IMR-90 (cell line): ENCODE measurements around the gene PCARE. TPM values are rescaled to one million over a fixed set of nuclear protein-coding genes. Genes with fewer than 3 reads are reported as not detected.
A peak's percentile ranks its signal among the peaks of the same experiment; 100 is the strongest.

Source experiments
- ATAC-seq: fragments of 200-7000 bp; cut with Tn5 transposase; 2 replicates; pipeline ENCODE4 v1.9.1; 2020; ENCODE audit warnings: low read depth, mild to moderate bottlenecking, moderate library complexity
- BruUV-seq: library from RNA; stranded (reverse); fragments of 400-500 nt; replicated peaks from 2 replicates; lab custom pipeline; 2021; lab: Mats Ljungman, UMichigan
- CTCF ChIA-PET: fragments of 300-600 bp; formaldehyde crosslinking; extraction: SDS; loops from one replicate; lab custom pipeline; 2021; ENCODE audit warnings: antibody characterized with exemption; lab: Yijun Ruan, JAX
- POLR2A ChIA-PET: fragments of 300-600 bp; sonication (Branson Sonifier 250); formaldehyde crosslinking; loops from one replicate; lab custom pipeline; 2022; ENCODE audit warnings: antibody characterized with exemption; ENCODE audit not compliant: unreplicated experiment; lab: Charles Lee
- DNase-seq: peaks from one replicate; pipeline ENCODE4 v3.0.0; 2013
- H2AFZ ChIP-seq: replicated peaks from 2 replicates; pipeline ENCODE3; 2013; ENCODE audit warnings: low read length, mild to moderate bottlenecking; ENCODE audit not compliant: poor library complexity
- H2AK5ac ChIP-seq: 2 replicates; pipeline ENCODE4 v1.6.1; 2013; ENCODE audit warnings: low read depth, low read length, inconsistent platforms
- H2AK9ac ChIP-seq: replicated peaks from 2 replicates; pipeline ENCODE3; 2013; ENCODE audit warnings: mild to moderate bottlenecking, low read depth, low read length, moderate library complexity; ENCODE audit not compliant: poor library complexity
- H2BK120ac ChIP-seq: 2 replicates; pipeline ENCODE4 v1.6.1; 2013; ENCODE audit warnings: low read depth, low read length, inconsistent platforms
- H2BK15ac ChIP-seq: 3 replicates; pipeline ENCODE4 v1.6.1; 2013; ENCODE audit warnings: low read depth, low read length, inconsistent platforms
- H2BK20ac ChIP-seq: 2 replicates; pipeline ENCODE4 v1.6.1; 2013; ENCODE audit warnings: low read depth, mild to moderate bottlenecking, inconsistent platforms, low read length, moderate library complexity
- H2BK5ac ChIP-seq: 2 replicates; pipeline ENCODE4 v1.6.1; 2013; ENCODE audit warnings: mild to moderate bottlenecking, low read depth, low read length, inconsistent platforms; ENCODE audit not compliant: poor library complexity, severe bottlenecking
- H3K14ac ChIP-seq: replicated peaks from 2 replicates; pipeline ENCODE4 v1.6.1; 2013; ENCODE audit warnings: low read depth, low read length, inconsistent platforms
- H3K18ac ChIP-seq: 2 replicates; pipeline ENCODE4 v1.6.1; 2013; ENCODE audit warnings: low read depth, low read length, control low read depth
- H3K23ac ChIP-seq: 2 replicates; pipeline ENCODE4 v1.6.1; 2013; ENCODE audit warnings: low read depth, low read length, inconsistent platforms
- H3K27ac ChIP-seq: 2 replicates; pipeline ENCODE4 v1.5.1; 2013; ENCODE audit warnings: mild to moderate bottlenecking, control low read depth, low read length; ENCODE audit not compliant: insufficient read depth
- H3K27me3 ChIP-seq: 2 replicates; pipeline ENCODE4 v1.6.1; 2013; ENCODE audit warnings: low read length; ENCODE audit not compliant: control insufficient read depth, insufficient read depth
- H3K36me3 ChIP-seq: 2 replicates; pipeline ENCODE4 v1.6.1; 2013; ENCODE audit warnings: low read length, mixed read lengths; ENCODE audit not compliant: control insufficient read depth, insufficient read depth
- H3K4ac ChIP-seq: 2 replicates; pipeline ENCODE4 v1.6.1; 2013; ENCODE audit warnings: low read depth, low read length, inconsistent platforms
- H3K4me1 ChIP-seq: 2 replicates; pipeline ENCODE4 v1.6.1; 2013; ENCODE audit warnings: low read length, mixed read lengths; ENCODE audit not compliant: control insufficient read depth, insufficient read depth
- H3K4me2 ChIP-seq: 2 replicates; pipeline ENCODE4 v1.6.1; 2013; ENCODE audit warnings: low read depth, mild to moderate bottlenecking, control low read depth, low read length, moderate library complexity
- H3K4me3 ChIP-seq: 2 replicates; pipeline ENCODE4 v1.5.1; 2013; ENCODE audit warnings: low read depth, mild to moderate bottlenecking, control low read depth, low read length, moderate library complexity; ENCODE audit not compliant: insufficient read depth
- H3K56ac ChIP-seq: 2 replicates; pipeline ENCODE4 v1.6.1; 2013; ENCODE audit warnings: low read length, inconsistent platforms; ENCODE audit not compliant: insufficient read depth; ENCODE audit errors: extremely low read depth
- H3K79me1 ChIP-seq, 2 experiments: 2 replicates each; pipeline ENCODE4 v1.6.1; 2013; ENCODE audit warnings: low read length in 2 of 2, inconsistent platforms in 1 of 2, low read depth in 1 of 2
- H3K9ac ChIP-seq: 2 replicates; pipeline ENCODE4 v1.6.1; 2013; ENCODE audit warnings: low read depth, low read length, control low read depth
- H3K9me1 ChIP-seq: 2 replicates; pipeline ENCODE4 v1.6.1; 2013; ENCODE audit warnings: low read length, inconsistent platforms; ENCODE audit not compliant: insufficient read depth
- H3K9me3 ChIP-seq: 2 replicates; pipeline ENCODE4 v1.6.1; 2013; ENCODE audit warnings: low read length; ENCODE audit not compliant: control insufficient read depth, insufficient read depth
- H4K20me1 ChIP-seq: 2 replicates; pipeline ENCODE4 v1.6.1; 2013; ENCODE audit warnings: low read length, inconsistent platforms; ENCODE audit not compliant: insufficient read depth
- H4K5ac ChIP-seq: 2 replicates; pipeline ENCODE4 v1.6.1; 2013; ENCODE audit warnings: mild to moderate bottlenecking, low read depth, low read length, control low read depth
- H4K8ac ChIP-seq, 2 experiments: 2 replicates each; pipeline ENCODE4 v1.6.1; 2013; ENCODE audit warnings: low read depth in 2 of 2, low read length in 2 of 2, control low read depth in 1 of 2, inconsistent platforms in 1 of 2
- H4K91ac ChIP-seq: 2 replicates; pipeline ENCODE4 v1.6.1; 2013; ENCODE audit warnings: low read depth, low read length, inconsistent platforms; ENCODE audit not compliant: insufficient read depth
- BHLHE40 ChIP-seq: fragments of 150-350 bp; IDR thresholded peaks from 2 replicates; pipeline ENCODE4 v1.6.1; 2016; ENCODE audit warnings: mild to moderate bottlenecking, low read depth, low read length
- CEBPB ChIP-seq: IDR thresholded peaks from 2 replicates; pipeline ENCODE4 v1.6.1; 2012; ENCODE audit warnings: low read depth, low read length, improper control_type of control experiment
- CHD1 ChIP-seq: IDR thresholded peaks from 2 replicates; pipeline ENCODE4 v1.6.1; 2012; ENCODE audit warnings: low read depth, low read length, improper control_type of control experiment
- CTCF ChIP-seq: conservative IDR thresholded peaks from 2 replicates; pipeline ENCODE4 v1.5.1; 2012; ENCODE audit warnings: mild to moderate bottlenecking, low read depth, low read length, improper control_type of control experiment
- ELK1 ChIP-seq: fragments of 150-350 bp; IDR thresholded peaks from 2 replicates; pipeline ENCODE4 v1.6.1; 2016; ENCODE audit warnings: low read depth, mild to moderate bottlenecking, low read length, moderate library complexity, borderline replicate concordance
- FOS ChIP-seq: fragments of 150-350 bp; IDR thresholded peaks from 2 replicates; pipeline ENCODE4 v1.6.1; 2016; ENCODE audit warnings: low read depth, low read length
- MAFK ChIP-seq: IDR thresholded peaks from 2 replicates; pipeline ENCODE4 v1.6.1; 2012; ENCODE audit warnings: low read depth, low read length, improper control_type of control experiment
- MAZ ChIP-seq: IDR thresholded peaks from 2 replicates; pipeline ENCODE4 v1.6.1; 2012; ENCODE audit warnings: low read depth, mild to moderate bottlenecking, low read length, improper control_type of control experiment, moderate library complexity, borderline replicate concordance
- MXI1 ChIP-seq: IDR thresholded peaks from 2 replicates; pipeline ENCODE4 v1.6.1; 2012; ENCODE audit warnings: low read depth, mild to moderate bottlenecking, low read length, moderate library complexity, borderline replicate concordance
- NFE2L2 ChIP-seq: fragments of 150-350 bp; IDR thresholded peaks from 2 replicates; pipeline ENCODE4 v1.6.1; 2016; ENCODE audit warnings: low read depth, mild to moderate bottlenecking, low read length
- POLR2A ChIP-seq: IDR thresholded peaks from 2 replicates; pipeline ENCODE4 v1.6.1; 2012; ENCODE audit warnings: mild to moderate bottlenecking, low read depth, low read length
- RAD21 ChIP-seq: IDR thresholded peaks from 2 replicates; pipeline ENCODE4 v1.6.1; 2012; ENCODE audit warnings: low read length, improper control_type of control experiment
- RCOR1 ChIP-seq: IDR thresholded peaks from 2 replicates; pipeline ENCODE4 v1.6.1; 2012; ENCODE audit warnings: mild to moderate bottlenecking, low read length, improper control_type of control experiment; ENCODE audit not compliant: insufficient replicate concordance
- RFX5 ChIP-seq: IDR thresholded peaks from 2 replicates; pipeline ENCODE4 v1.8.0; 2012; ENCODE audit warnings: low read depth, mild to moderate bottlenecking, low read length, moderate library complexity
- SMC3 ChIP-seq: fragments of 150-350 bp; IDR thresholded peaks from 2 replicates; pipeline ENCODE4 v1.6.1; 2016; ENCODE audit warnings: low read depth, mild to moderate bottlenecking, antibody characterized with exemption, low read length, moderate library complexity
- USF2 ChIP-seq: fragments of 150-350 bp; IDR thresholded peaks from 2 replicates; pipeline ENCODE4 v1.6.1; 2017; ENCODE audit warnings: mild to moderate bottlenecking, antibody characterized with exemption, low read length, low read depth
- dilution Hi-C: fragments of 300-500 bp; cut with HindIII; formaldehyde crosslinking; loops from one replicate; pipeline ENCODE4 v1.14.3; 2018; ENCODE audit warnings: low sequenced_read_pairs; ENCODE audit not compliant: unreplicated experiment
- in situ Hi-C: fragments of 300-500 bp; cut with MboI; formaldehyde crosslinking; loops from 3 replicates; pipeline ENCODE4 v1.14.3; 2019; ENCODE audit warnings: low sequenced_read_pairs, inconsistent platforms, mixed read lengths
- intact Hi-C: fragments of 100-400 bp; cut with micrococcal nuclease; formaldehyde crosslinking; loops from 2 replicates; pipeline ENCODE4 v1.10.0; 2022
- polyA plus RNA-seq, 3 experiments: library from polyadenylated mRNA; depleted of rRNA; stranded (reverse); fragments of >200 nt; gene quantifications; 2 replicates each; pipeline ENCODE4 v1.2.3, GENCODE V29; 2012; ENCODE audit warnings: low replicate concordance in 1 of 3
- total RNA-seq: library from RNA; depleted of rRNA; stranded (reverse); fragments of >200 nt; gene quantifications from 2 replicates; pipeline ENCODE4 v1.2.3, GENCODE V29; 2012

The PCARE gene
- total and polyA plus RNA-seq, 2 of the 4 experiments (the other 2 are of a cell fraction), result not detected

- H2BK5ac ChIP-seq, result no peak overlapping the region
- H4K20me1 ChIP-seq, result no peaks in the 10 kb centered on the region
- BruUV-seq, result no TSS peak
- TF ChIP-seq RCOR1 (no peak), FOS (no peak), MXI1 (no peak), RFX5 (no peak), MAZ (no peak), RAD21 (no peak), NFE2L2 (no peak), CTCF (no peak), CHD1 (no peak), BHLHE40 (no peak), POLR2A (no peak), ELK1 (no peak), SMC3 (no peak), USF2 (no peak), CEBPB (no peak), MAFK (no peak)
- ChIA-PET POLR2A (no interaction called here), CTCF (no interaction called here)
- 0 out of 2 replicates have a peak overlapping the region, but pooled peaks have one; percentile 27 for H2BK20ac ChIP-seq
- no peak overlapping the region for H3K27ac ChIP-seq
- H3K4ac ChIP-seq, result peak overlapping the region; percentile 27; the same call in 1 of the 2 replicates
- H4K91ac ChIP-seq, result 0 out of 2 replicates have a peak overlapping the region, but pooled peaks have one; percentile 4
- H3K14ac ChIP-seq, result no peak overlapping the region
- H3K56ac ChIP-seq, result no peak overlapping the region
- intact Hi-C loops (loop anchor here (5.0 kb wide), 1 partner anchor 130 kb away; the partner anchor contains the start of gene TOGARAM2), in situ Hi-C loops (no loop called here), dilution Hi-C loops (no loop called here)
- peaks cover 11% of the 10 kb centered on the region for H3K9me1 ChIP-seq
- H2AK9ac ChIP-seq, result no peak overlapping the region
- no peak overlapping the region for H4K5ac ChIP-seq
- H3K36me3 ChIP-seq, result no peaks in the 10 kb centered on the region
- H3K4me2 ChIP-seq, result no peak overlapping the region
- ATAC-seq (no peak), DNase-seq (no peak)
- no peak overlapping the region for H3K4me3 ChIP-seq
- H3K18ac ChIP-seq, result no peak overlapping the region
- H3K9me3 ChIP-seq, result no peaks in the 10 kb centered on the region
- H3K27me3 ChIP-seq, result no peaks in the 10 kb centered on the region
- no peak overlapping the region for H2AK5ac ChIP-seq
- H3K9ac ChIP-seq, result no peak overlapping the region
- H3K4me1 ChIP-seq, result peaks cover 30% of the 10 kb centered on the region
- H2BK120ac ChIP-seq, result 0 out of 2 replicates have a peak overlapping the region, but pooled peaks have one; percentile 63
- H3K23ac ChIP-seq, result no peak overlapping the region
- H2AFZ ChIP-seq, result no peak overlapping the region
- H4K8ac ChIP-seq, result peak overlapping the region in 1 of 2 experiments; percentile 12; a peak in 1 of 4 replicates
- peaks cover 0 to 21% of the 10 kb centered on the region in 2 experiments; a peak in 2 of 4 replicates for H3K79me1 ChIP-seq
- H2BK15ac ChIP-seq, result peak overlapping the region; percentile 85; the same call in 1 of the 3 replicates
These were observed 38.1 kb upstream of the PCARE start for GRCh38 chr2:29112379-29112778.
